Hematopoietic multipotent progenitor cell treated with erythropoietin and hydrocortisone succinate and interleukin-3 and kit ligand, for 8 days (in vitro differentiated cells): ENCODE results near the gene CUEDC1.
"Not testable (repeated sequence)": the region's sequence is repeated elsewhere in the genome, so short reads cannot be mapped to it uniquely, and the experiment has no call there.

Source experiments
- DNase-seq: peaks from one replicate; pipeline ENCODE4 v3.0.0-alpha.2; 2015

Gene CUEDC1

DNA sequence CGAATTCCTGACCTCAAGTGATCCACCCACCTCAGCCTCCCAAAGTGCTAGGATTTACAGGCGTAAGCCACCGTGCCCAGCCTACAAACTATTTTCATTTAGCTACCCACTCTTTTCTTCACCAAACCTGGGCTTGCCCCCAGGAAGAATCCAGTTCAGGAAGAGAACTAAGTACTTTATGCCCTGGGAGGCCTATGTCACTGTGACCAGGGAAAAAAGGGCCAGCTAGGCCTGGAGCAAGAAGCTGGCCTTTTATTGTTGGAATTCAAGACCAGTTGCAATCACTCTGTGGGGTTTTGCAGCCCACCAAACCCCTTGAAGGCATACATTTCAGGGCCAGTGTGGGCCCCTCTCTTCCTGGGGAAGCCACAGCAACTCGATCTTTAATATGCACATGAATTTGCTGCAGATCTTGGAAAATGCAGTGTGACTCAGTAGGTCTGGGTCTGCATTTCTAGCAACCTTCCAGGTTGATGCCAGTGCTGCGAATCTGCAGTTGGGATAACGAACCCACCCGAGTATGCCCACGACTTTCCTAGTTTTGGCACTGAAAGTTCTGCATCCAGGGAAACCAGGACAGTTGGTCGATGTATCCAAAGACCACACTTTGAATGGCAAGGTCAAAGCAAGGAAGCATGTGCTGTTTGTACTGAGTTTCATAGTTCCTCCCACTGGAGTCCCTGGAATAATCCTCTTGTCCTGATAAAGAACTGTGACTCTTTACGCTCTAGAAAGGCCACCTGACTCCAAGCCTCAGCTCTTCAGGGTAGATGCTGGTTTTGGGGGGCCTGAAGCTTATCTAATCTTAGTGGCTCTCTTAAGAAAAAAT, 98.2 kb downstream of the CUEDC1 start:
- DNase-seq = no peak

DNA sequence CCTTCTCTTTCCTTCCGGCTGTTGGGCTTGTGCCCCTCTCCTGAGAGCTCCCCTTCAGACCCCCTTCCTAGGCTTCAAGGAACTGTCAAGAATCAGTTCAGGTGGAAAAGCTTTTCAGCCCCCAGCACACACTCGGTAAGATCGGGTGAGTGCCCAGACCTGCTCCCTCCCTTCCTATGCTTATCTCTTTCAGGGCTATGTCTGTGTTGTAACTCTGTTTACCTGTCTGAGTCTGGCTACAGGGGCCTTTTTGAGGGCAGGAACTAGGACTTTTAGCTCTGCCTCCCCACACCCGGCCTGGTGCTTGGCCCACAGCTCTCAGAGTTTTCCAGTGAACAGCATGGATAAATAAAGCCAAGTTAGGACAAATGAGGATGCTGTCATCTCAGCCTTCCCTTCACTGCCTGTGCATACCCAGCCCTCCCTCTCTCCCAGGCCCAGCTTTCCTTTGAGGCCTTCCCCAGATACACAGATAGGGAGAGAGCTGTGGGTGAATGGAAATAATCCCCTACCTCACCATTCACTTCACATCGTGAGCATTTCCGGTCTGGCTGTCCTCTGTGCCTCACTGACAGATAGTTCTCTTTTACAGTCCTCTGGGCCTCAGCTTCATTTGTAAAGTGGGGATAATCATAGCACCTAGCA, 99.7 kb downstream of the CUEDC1 start:
- no peak for DNase-seq

DNA sequence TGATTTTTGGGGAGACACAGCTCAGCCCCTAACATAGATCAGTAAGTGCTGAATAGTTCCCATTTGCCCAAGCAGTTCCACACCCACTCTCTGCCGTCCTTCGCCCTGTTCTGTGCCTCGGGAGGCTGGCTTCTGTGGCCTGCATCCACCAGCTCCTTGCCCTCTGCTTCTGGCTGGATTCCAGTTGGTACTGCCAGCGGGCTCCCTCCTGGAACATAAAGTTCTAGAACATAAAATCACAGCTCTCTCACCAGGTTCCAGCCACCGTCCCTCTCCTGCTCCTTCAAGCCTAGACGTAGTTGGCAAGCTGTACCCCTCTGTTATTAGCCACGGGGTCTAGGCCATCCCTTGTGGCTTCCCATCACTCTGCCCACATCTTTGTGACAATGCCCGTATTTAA, 101.5 kb downstream of the CUEDC1 start:
- DNase-seq = no peak

DNA sequence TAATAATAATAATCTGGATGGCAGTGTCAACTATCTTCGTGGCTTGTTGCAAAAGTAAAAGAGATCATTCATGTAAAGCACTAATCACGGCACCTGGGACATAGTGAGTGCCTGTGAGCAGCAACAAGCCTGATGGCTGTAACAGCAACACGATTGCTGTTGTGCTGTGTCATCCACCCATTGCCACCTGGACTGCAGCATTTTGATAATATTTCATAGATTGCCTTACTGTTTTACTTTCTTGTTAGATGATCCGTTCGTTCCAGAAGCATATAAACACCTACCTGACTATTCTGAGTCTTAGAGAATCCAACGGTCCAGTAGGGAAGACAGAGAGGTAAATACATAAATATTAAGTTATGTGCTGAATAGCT, 102.3 kb downstream of the CUEDC1 start:
- DNase-seq = no peak

DNA sequence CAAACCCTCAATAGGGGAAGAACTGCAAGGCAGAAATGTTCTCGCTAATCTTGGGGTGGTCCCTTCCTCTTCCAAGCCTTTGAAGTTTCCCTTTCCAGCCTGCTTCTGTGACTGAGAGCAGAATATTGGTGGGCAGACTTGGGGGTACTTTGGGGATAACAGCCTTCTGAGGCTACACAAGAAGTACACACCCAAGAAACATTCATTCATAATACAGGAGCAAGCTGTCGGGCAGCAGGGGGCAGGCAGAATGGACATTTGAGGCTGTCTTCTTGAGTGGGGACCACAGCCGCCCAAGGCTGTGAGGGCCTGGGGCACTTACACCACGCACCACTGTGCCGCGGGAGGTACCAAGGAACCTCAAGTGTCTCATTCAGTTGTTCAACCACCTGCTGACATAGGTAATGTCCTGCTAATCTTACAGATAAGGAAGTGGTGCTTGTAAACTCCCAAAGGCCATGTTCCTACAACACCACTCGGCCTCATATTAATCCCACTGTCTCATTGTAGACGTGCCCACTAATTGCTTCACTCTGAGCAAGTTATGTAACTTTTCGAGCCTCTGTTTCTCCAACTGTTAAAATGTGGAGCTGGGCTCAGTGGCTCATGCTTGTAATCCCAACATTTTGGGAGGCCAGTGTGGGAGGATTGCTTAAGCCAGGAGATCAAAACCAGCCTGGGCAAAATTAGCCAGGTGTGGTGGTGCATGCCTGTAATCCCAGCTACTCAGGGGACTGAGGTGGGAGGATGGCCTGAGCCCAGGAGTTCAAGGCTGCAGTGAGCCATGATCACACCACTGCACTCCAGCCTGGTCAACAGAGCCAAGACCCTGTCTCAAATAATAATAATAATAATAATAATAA, 102.9 kb downstream of the CUEDC1 start:
- DNase-seq = no peak

DNA sequence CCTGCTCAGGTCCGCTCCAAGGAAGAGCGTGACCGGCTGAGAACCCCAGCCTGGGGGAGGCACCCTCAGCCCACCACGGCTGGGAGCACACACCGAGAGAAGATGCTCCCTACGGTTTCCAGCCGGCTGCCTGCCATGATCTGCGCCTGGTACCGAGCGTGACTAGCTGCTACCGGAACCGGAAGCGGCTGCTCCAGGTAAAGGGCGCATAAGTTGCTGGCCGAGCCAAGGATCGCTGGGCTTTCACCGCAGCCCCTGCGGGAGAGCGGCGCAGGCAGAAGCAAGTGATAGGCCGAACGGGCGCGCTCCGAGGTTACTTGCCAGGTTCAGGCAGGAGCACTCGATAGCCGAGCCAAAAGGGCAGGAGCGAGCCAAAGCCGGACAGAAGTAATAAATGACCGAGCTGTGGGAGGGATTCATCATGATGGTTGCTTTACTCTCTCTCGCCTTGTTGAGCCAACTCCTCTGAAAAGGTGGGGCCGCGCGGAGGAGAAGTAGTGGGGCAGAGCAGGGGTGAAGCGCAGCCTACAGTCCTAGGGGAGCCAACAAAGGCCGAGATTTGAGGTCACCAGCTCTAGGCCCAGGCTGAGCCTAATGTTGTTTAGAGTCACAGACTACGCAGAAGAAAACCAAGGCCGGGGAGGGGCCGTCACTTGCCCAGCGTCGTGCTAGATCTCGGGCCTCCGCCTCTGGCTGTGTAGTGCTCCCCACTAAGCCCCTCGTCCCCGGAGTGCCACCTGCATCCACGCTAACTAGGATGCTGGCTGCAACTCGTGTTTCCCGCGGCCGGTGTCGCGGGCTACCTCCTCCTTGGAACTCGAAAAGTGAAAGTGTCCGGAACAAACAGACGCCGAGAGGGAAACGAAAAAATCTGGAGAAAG, 105.1 kb downstream of the CUEDC1 start, which contains the start of gene MRPS23:
Gene MRPS23, minus strand, starts transcription at position 171 of the 881 bp plus-strand sequence. Its CDS starts 34 bp downstream, at position 137.
- peak; percentile 98 for DNase-seq

DNA sequence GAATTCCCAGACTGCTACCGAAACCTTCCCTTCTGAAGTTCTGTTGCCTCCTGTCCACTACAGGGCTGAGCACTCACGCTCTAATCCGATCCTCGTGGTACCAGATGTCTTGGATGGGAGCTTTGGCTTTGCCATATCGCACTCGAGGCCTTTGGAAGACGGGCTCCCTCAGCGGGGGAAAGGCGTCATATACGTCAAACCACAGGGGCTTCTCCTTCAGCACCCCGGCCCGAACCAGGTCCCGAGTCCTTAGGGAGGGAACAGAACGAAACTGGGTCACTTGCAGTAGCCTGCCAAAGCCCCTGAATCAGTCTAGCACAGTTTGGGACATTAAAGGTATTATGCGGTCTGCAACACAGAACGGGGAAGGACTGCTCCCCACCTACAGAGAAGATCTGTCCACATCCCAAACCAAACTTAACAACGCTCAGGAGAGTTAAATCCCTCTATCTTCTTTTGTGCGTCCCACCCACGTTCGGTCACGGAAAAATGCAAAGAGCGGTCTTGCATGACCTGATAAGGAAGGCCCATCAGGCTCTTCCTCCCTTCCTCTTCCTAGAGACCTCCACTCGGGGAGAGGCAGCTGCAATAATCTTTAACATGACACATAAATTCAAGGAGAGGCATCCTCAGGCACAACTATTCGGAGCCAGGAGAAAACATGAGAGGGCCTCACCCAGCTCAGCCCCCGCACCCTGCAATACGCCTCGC, 105.9 kb downstream of the CUEDC1 start:
- DNase-seq = peak; percentile 64

DNA sequence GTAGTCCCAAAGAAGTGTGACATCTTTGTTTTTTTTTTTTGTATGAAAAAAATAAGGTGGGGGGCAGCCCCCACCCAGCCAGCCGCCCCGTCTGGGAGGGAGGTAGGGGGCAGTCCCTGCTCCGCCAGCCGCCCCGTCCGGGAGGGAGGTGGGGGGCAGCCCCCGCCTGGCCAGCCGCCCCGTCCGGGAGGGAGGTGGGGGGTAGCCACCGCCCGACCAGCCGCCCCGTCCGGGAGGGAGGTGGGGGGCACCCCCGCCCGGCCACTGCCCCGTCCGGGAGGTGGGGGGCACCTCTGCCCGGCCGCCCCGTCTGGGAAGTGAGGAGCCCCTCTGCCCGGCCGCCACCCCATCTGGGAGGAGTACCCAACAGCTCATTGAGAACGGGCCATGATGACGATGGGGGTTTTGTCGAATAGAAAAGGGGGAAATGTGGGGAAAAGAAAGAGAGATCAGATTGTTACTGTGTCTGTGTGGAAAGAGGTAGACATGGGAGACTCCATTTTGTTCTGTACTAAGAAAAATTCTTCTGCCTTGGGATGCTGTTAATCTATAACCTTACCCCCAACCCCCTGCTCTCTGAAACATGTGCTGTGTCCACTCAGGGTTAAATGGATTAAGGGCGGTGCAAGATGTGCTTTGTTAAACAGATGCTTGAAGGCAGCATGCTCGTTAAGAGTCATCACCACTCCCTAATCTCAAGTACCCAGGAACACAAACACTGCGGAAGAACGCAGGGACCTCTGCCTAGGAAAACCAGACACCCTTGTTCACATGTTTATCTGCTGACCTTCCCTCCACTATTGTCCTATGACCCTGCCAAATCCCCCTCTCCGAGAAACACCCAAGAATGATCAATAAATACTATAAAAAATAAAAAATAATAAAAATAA, 108.9 kb downstream of the CUEDC1 start:
- DNase-seq = not testable (repeated sequence)

DNA sequence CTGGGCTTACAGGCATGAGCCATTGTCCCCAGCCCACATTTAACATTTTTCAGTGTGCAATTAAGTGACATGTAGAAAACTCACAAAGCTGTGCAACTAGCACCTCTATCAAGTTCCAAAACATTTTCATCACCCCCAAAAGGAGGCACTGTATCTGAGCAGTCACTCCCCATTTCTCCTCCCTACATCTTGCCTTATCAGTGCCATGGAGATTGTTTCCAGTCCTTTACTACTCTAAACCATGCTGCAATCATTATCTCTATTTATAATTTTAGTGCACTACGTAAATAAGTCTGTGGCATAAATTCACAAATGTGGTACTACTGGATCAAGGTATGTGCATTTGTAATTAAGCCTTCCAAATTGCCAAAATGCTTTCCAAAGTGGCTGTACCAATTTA, 112.9 kb downstream of the CUEDC1 start:
- DNase-seq = peak; percentile 25

DNA sequence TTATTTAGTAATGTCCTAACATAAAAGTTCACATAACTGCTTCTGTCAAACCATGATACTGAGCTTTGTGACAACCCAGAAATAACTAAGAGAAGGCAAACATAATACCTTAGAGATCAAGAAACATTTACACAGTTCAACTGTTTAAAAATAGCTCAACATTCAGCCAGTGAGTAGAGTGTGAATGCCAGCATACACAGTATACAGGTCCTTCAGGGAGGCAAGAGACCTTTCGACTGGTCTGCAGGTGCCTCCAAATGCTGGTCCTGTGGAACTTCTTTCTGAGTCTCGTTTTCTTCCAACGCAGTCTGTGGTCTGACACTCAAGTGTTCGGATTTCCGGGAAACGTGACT, 115.7 kb downstream of the CUEDC1 start:
- no peak for DNase-seq

DNA sequence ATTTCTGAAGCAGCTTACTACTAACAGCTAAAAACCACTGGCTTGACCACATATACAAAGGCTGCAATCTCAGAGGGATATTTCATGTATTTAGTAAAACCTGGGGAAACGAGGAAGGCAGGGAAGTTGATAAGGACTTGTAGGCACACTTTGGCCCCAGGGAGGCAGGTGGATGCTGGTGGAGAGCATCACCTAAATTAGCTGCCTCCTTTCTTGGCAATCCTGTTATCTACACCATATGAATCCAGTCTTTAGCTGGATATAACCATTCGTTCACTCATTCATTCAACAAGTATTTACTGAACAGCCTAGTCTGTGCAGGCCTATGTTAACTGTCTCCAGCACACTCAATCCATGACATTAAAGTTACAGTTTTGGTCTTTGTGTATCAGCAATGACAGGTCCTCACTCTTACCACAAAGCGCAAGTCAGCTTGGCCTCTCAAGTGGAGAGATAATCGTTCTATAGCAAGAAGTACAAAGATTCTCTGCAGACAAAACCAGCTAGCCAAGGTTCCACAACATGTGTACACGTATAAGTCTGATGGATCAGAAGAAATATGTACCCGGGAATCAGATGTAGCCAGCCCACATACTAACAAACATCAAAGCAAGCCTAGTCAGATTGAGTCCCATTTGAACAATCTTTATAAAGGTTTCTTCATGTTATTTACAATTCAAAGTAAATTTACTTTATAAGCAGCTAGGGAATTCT, 116.2 kb downstream of the CUEDC1 start:
- no peak for DNase-seq

DNA sequence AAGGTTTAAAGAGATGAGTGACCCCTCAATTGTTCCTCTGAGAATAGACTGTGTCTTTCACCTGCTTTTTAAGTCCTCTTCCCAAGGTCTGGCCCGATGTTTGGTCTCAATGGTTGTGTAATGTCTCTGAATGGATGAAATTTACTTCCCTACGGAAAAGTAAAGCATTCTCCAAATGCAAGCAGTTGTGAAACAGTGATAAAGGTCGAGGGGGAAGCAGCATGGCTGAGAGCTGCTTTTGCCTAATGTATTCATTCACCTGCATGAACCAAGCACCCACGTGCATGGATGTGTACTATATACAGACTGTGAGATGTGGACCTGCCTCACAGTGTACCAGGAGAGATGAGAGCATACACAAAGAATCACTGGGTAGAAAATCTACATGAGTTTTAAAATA, 116.8 kb downstream of the CUEDC1 start:
- DNase-seq = no peak

DNA sequence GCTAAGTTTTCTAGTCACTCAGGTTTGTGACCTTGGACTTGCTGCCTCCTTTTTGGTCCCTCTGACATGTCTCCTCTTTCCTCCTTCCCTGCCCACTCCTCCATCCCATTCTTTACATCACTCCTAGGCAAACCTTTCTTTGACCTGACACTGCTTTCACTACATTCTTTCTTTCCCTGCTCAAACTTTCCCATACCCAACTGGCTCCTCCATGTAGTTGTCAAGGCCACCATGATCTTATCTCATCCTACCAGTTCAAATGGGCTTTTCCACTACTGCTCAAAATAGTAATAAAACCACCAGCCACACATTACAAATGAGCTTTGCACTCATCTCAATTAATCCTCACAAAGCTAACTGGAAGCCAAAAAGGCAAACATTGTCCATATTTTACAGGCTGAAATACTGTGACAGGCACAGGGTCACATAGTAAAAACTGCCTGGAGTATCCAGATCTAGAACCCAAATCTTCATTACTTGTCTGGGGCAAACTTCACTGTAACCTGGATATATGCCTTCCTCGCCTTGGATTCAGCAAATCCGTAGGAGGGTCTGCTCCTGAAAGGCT, 119.8 kb downstream of the CUEDC1 start:
- no peak for DNase-seq

DNA sequence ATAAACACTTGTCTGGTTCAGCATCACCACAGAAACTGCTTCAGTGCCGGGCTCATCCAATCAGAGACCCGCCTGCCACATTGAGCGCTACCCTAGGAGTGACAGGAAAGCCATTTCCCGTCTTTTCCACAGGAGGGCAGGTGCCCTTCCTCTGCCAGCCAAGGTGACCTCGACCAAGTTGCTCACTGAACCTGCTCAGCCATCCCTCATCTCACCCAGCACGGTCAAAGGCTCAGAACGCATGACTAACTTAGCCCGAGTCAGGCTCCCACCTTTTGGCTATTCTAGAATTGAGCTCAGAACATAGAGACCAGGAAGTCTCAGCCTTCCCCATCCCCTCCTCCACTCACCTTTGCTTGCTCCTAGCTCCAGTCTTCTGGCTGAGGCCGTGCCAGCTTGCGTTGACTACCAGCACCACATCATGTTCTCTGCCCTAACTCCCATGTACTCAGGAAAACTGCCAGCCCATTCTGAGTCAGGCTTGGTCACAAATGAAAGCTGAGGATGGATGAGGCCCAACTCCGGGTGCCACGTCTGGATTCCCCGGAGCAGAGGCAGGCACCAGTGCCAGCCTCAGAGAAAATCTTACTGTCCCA, 121.0 kb downstream of the CUEDC1 start:
- DNase-seq = no peak

DNA sequence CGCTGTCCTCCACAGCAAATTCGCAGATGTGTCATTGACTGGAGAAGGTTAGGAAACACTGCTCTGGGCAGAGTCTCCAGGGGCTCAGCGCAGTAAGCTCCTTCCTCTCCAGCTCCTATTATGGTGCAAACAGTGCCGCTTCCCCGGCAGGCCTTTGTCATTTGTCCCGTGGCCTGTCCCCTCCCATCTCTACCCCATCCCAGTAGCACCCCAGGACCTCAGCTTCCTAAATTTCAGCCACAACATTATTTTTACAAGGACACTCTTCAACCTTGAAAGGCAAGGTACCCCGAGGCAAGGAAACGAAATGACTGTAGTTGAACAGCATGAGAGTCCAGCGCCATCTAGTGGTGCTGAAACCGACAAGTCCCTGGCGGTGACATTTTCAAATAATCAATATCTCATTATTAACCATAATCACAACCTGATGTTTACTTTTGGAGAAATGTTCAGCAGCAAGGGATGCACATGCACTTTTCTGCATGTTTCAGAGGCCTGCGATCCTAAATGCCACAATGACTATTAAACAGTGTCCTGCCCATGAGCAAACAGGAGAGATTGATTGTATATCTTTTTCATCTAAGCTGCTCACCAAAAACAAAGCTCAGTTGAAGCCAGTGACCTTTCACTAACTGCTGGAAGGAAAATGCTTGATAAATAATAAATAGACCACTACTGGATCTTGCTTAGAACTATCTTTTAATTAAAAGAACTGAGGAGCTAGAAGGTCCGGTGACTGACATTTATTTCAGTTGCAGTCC, 121.9 kb downstream of the CUEDC1 start:
- DNase-seq = peak; percentile 81

DNA sequence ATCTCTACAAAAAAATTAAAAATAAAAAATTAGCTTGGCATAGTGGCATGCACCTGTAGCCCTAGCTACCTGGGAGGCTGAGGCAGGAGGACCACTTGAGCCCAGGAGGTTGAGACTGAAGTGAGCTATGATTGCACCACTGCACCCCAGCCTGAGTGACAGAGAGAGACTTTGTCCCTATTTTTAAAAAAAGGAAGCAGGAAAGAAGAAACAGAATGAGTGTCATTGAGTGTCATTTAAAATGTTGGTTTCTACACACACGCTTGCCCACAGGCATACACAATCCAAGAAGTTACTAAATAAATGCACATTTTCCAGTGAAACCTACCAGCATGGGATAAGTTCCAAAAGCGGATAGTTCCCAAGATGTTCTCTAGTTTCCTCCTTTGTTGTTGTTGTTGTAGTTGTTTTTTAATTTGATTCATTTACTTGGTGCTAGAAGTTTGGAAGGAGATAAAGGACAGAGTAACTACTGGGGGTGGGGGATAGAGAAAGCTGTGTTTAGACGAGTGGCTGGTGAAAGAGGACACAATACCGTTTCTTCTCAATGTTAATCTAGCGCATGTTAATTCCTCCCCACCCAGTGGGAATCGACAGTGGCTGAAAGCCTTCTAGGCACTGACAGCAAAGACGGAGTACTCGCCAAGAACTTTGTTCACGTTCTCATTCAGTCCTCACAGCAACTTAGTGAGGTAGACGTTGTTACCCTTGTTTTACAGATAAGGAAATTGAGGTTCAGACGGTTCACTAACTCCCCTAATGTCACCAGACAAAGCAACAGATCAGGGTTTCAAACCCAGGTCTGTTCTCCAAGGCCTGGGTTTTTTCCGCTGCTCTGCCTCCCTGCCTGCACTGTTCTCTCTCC, 122.7 kb downstream of the CUEDC1 start:
- DNase-seq = peak; percentile 14

DNA sequence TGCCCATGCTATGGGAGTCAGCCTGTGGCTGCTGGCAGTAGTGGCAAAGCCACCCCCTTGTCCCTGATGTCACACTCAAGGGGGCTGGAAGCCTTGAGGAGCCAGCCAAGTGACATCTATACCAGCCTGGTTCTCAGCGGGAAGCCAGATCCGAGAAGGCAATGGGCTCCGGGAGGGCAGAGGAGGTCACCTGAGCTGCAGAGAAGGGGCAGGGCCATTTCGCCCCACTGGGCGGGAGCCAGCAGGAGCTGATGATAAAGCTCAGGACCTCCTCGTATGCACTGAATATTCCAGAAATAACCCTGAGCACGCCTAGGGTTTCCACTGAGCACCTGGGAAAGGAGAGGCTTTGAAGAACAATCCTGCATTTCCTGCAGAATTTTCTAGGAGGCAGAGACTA, 124.3 kb downstream of the CUEDC1 start:
- DNase-seq = no peak
